ENCODE data around the gene EPS8.

Gene EPS8

DNA sequence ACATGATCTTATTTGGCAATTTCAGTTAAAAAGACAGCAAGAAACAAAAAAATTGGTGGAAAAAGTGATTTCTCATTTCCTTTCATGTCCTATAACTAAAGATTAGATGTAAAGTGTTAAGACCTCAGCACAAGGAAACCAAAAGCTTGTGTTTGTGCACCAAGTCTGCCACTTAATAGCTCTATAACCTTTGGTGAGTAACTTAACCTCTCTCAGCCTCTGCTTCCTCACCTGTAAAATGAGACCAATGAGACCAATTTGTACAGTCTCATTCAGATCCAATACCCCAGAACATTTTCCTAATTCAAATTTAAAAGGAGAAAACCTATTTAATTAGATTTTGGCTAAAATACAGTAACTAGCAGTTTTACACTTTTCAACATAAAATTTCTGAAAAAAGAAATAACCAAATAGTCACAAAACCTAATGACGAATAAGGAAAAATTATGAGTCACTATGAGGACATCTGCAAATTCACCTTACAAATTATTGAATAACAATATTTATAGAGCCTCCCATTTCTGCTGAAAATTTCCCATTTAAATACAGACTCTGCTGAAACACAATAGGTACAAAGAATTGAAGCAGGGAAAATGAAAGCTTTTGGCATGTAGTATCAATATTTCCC lies 71.1 kb downstream of the EPS8 start:
- TF ChIP-seq, protein P1, sequence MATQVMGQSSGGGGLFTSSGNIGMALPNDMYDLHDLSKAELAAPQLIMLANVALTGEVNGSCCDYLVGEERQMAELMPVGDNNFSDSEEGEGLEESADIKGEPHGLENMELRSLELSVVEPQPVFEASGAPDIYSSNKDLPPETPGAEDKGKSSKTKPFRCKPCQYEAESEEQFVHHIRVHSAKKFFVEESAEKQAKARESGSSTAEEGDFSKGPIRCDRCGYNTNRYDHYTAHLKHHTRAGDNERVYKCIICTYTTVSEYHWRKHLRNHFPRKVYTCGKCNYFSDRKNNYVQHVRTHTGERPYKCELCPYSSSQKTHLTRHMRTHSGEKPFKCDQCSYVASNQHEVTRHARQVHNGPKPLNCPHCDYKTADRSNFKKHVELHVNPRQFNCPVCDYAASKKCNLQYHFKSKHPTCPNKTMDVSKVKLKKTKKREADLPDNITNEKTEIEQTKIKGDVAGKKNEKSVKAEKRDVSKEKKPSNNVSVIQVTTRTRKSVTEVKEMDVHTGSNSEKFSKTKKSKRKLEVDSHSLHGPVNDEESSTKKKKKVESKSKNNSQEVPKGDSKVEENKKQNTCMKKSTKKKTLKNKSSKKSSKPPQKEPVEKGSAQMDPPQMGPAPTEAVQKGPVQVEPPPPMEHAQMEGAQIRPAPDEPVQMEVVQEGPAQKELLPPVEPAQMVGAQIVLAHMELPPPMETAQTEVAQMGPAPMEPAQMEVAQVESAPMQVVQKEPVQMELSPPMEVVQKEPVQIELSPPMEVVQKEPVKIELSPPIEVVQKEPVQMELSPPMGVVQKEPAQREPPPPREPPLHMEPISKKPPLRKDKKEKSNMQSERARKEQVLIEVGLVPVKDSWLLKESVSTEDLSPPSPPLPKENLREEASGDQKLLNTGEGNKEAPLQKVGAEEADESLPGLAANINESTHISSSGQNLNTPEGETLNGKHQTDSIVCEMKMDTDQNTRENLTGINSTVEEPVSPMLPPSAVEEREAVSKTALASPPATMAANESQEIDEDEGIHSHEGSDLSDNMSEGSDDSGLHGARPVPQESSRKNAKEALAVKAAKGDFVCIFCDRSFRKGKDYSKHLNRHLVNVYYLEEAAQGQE (IDR thresholded peaks at IDR 0.05; ENCODE audit: insufficient read depth in 1 of 2, low read depth in 2 of 2, low read length in 2 of 2), result no peak
- TF ChIP-seq FOXP2 (optimal IDR thresholded peaks at IDR 0.05; ENCODE audit: borderline replicate concordance, extremely low read depth, extremely low read length, insufficient read depth) (no peak), SIN3A (IDR thresholded peaks at IDR 0.05; ENCODE audit: borderline replicate concordance, insufficient read depth, low read length) (no peak), TAF1 (IDR thresholded peaks at IDR 0.05; ENCODE audit: borderline replicate concordance, insufficient read depth, low read length) (no peak), POLR2AphosphoS5 (IDR thresholded peaks at IDR 0.05; ENCODE audit: low read depth, low read length) (no peak)

DNA sequence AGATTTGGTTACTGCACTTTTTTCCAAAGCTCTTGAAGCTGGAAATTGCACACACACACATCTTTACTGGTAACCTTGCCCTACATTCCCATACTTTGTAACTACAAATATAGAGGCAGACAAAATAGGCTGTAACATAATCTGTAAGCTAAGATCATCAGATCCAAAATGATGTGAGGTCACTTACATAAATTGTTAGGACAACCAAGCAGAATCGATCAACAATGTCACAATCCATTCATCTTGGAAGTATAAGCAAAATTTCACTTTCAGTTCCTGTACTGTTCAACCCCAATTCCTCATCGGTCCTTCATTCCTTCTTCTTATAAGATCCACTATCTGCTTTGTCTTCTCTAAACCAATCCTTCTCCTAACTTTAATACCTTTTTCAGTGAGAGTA lies 72.6 kb downstream of the EPS8 start:
- TF ChIP-seq POLR2AphosphoS5 (IDR thresholded peaks at IDR 0.05; ENCODE audit: low read depth, low read length), result no peak
- TF ChIP-seq SIN3A (IDR thresholded peaks at IDR 0.05; ENCODE audit: borderline replicate concordance, insufficient read depth, low read length), result no peak
- no peak for TF ChIP-seq FOXP2 (optimal IDR thresholded peaks at IDR 0.05; ENCODE audit: borderline replicate concordance, extremely low read depth, extremely low read length, insufficient read depth)
- TF ChIP-seq, protein P1 (IDR thresholded peaks at IDR 0.05; ENCODE audit: insufficient read depth in 1 of 2, low read depth in 2 of 2, low read length in 2 of 2), result no peak
- TF ChIP-seq TAF1 (IDR thresholded peaks at IDR 0.05; ENCODE audit: borderline replicate concordance, insufficient read depth, low read length), result no peak

DNA sequence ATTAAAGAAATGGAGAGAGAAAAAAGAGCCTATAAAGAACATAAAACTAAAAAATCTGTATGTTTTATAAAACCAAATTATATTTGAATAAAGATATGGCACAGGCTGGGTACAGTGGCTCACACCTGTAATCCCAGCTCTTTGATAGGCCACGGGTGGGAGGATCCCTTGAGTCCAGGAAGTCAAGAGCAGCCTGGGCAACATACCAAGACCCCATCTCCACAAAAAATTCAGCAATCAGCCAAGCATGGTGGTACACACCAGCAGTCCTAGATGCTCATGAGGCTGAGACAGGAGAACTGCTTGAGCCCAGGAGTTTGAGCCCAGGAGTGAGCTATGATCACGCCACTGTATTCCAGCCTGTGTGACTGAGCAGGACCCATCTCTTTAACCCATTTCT lies 74.9 kb downstream of the EPS8 start:
- TF ChIP-seq POLR2AphosphoS5 (IDR thresholded peaks at IDR 0.05; ENCODE audit: low read depth, low read length) (no peak), TAF1 (IDR thresholded peaks at IDR 0.05; ENCODE audit: borderline replicate concordance, insufficient read depth, low read length) (no peak), SIN3A (IDR thresholded peaks at IDR 0.05; ENCODE audit: borderline replicate concordance, insufficient read depth, low read length) (no peak), FOXP2 (optimal IDR thresholded peaks at IDR 0.05; ENCODE audit: borderline replicate concordance, extremely low read depth, extremely low read length, insufficient read depth) (no peak)

DNA sequence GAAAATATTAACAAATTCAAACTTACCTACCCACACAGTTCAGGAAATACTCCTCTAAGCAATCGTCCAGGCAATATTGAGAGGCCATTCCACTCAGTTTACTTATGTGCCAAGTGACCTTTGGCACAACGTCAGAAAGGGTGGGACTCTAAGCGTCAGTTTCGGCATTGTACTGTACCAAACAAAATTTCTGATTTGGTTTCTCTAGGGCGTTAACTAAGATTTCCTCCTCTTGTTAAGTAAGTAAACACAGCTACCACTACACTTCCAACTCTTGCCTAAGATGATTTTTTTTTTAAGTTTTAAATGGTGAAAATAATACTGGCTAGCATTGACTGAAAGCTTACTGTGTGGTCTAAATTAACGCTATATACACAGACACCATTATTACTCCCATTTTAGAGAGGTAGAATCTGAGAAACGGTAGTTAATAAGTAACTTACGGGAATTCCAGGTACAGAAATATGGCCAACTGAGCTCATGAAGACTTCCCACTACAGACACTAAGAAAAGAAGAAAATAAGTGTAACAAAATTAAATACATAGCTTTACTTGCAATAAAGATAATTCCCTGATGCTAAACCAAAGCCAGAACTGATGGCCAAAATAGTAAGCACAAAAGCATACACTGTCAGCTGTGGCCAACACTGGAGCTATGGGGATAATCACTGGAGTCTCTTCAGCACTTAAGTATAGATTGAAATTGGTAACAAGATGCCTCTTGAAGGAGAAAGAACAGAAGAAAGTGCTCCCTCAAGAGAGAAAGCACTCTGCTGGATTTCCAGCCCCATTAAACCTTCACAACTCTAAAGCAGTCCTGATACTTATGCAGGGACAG lies 76.1 kb downstream of the EPS8 start:
- no peak for TF ChIP-seq FOXP2 (optimal IDR thresholded peaks at IDR 0.05; ENCODE audit: borderline replicate concordance, extremely low read depth, extremely low read length, insufficient read depth)
- TF ChIP-seq POLR2AphosphoS5 (IDR thresholded peaks at IDR 0.05; ENCODE audit: low read depth, low read length), result no peak
- TF ChIP-seq SIN3A (IDR thresholded peaks at IDR 0.05; ENCODE audit: borderline replicate concordance, insufficient read depth, low read length), result no peak
- no peak for TF ChIP-seq TAF1 (IDR thresholded peaks at IDR 0.05; ENCODE audit: borderline replicate concordance, insufficient read depth, low read length)
- TF ChIP-seq, protein P1 (IDR thresholded peaks at IDR 0.05; ENCODE audit: insufficient read depth in 1 of 2, low read depth in 2 of 2, low read length in 2 of 2), result no peak

DNA sequence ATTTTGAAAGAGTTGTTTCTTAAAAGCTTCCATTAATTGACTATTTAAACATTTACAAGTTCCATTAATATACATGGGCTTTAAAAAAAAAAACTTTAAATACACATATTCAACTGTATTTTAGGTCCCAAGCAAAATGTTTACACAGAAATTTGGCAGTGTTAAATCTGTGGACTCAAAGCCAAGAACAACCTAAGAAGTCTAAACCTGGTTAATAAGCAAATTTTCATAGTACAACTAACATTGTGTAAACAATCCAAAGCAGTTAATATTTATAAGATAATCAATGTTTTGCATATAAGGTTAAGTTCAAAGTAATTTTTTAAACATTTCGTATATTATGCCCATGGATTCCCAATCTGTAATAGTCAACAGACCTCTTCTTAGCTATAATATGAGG lies 77.0 kb downstream of the EPS8 start:
- no peak for TF ChIP-seq FOXP2 (optimal IDR thresholded peaks at IDR 0.05; ENCODE audit: borderline replicate concordance, extremely low read depth, extremely low read length, insufficient read depth)
- TF ChIP-seq POLR2AphosphoS5 (IDR thresholded peaks at IDR 0.05; ENCODE audit: low read depth, low read length), result no peak
- TF ChIP-seq TAF1 (IDR thresholded peaks at IDR 0.05; ENCODE audit: borderline replicate concordance, insufficient read depth, low read length), result no peak
- no peak for TF ChIP-seq SIN3A (IDR thresholded peaks at IDR 0.05; ENCODE audit: borderline replicate concordance, insufficient read depth, low read length)
- TF ChIP-seq, protein P1 (IDR thresholded peaks at IDR 0.05; ENCODE audit: insufficient read depth in 1 of 2, low read depth in 2 of 2, low read length in 2 of 2), result no peak

Data from PFSK-1 (cell line).